ENCODE results near the gene TNFSF4.

TNFSF4 gene

GRCh38 chr1:173210283-173210682 lies 3.2 kb upstream of the TNFSF4 start:
- no peak for DNase-seq

DNA sequence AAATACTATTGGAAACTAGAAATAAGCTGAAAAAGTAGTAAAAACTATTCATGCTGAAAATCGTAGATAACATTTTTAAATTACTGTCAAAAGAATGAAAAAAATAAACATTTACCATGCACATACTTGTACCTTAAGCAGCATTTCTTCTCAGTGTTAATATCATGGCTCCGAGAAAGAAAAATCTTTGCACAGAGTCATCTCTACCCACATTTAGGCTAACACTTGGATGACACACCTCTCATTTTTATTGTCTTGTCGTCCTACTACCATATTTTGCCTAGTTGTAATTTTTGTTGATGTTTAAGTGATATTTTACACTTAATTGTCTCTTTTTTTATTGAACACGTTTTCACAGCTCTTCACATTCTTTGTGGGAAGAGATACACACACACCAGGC lies 1.7 kb upstream of the TNFSF4 start:
- DNase-seq, result no peak

- DNase-seq, result no peak
These were observed 1.0 kb upstream of the TNFSF4 start for GRCh38 chr1:173208146-173208545.

DNA sequence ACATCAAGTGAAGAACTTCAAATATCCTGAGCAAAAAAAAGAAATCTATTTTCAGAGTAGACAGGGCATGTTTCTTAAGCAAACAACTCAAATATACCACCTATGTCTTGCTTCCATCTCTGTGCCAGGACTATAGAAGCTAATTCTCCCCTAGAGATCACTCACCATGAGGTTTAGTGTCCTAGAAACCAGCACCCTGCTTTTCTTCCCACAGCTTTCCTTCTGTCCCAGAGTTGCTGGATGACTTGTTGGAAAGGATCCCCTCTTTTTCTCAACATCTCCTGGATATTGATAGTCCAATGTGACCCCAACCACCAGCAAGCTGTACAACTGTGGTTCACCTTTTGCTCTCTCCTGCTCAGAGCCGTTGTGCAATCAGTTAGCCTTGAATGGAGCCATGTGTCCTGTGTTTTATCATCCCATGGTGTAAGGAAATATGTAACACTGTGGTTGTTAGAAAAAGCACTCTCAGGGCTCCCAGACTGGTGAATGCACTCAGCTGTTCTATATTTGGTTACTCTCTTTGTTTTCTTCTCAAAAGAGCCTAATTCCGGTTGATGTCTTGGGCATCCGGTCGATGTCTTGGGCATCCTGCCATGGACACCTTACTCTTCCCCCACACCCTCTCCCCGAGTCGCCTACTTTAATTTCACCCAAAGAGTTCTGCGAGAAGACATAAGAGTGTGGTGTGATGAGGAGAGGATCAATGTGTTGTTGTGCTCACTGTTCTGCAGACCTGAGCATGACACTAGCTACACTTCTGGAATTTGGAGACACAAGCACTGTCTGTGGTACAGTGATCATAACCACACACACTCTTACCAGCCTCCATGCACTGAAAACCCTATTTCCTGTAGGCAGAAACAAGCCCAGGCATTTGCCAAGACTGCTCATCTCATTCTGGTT lies 1.7 kb downstream of the TNFSF4 start:
- no peak for DNase-seq

- no peak for DNase-seq
These were observed 2.4 kb downstream of the TNFSF4 start for GRCh38 chr1:173204693-173205092.

- no peak for DNase-seq
These were observed 4.5 kb downstream of the TNFSF4 start for GRCh38 chr1:173202424-173203145.

DNA sequence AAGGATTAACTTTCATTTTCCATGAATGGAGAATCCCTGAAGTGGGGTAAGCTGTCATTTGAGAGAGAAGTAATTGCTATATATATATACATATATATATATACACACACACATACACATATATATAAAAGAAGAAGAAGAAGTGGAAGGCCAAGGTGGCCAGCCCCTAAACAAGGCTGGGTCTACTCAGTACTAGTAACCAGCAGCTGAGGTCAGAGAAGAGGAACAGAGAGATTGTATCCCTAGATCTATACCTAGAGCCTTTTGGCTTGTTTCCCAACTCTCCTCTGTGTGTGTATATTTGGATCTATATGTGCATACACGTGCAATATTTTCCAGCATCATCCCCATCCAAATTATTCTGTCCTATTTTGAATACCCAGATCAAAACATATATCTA lies 5.2 kb downstream of the TNFSF4 start:
- DNase-seq, result no peak

GRCh38 chr1:173195596-173196088 lies 11.5 kb downstream of the TNFSF4 start:
- peak; percentile 83 for DNase-seq

GRCh38 chr1:173193639-173194038 lies 13.5 kb downstream of the TNFSF4 start:
- DNase-seq, result no peak

DNA sequence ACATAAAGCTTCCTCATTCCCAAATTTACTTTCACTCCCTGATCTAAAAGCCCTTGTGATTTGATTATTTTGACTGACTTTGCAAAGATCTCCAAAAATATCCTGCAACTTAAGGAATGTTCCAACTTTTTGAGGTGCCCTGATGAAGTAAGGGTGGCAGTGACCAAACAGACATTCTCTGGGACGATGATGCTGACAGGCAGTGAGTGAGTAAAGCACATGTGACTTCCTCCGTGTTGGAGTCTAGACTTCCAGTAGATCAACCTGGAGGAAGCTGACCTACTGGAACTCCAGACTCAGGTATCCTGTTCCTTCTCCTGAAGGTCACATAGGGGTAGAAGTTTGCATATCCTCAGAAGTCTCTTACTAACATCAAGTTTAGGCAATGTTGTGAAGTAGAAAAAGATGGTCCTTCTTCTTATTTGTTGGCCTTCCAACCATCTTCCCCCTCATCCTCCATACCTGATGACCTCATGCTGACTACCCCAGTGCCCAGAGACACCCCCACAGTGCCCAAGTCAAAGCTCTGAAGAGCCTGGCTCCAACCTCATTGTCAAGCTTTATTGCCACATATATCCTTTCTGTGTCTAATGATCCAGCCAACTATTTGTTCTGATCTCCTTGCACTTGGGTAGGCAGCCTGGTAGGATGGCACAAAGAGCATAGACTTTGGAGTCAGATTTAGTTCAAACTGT lies 16.0 kb downstream of the TNFSF4 start:
- DNase-seq, result no peak

DNA sequence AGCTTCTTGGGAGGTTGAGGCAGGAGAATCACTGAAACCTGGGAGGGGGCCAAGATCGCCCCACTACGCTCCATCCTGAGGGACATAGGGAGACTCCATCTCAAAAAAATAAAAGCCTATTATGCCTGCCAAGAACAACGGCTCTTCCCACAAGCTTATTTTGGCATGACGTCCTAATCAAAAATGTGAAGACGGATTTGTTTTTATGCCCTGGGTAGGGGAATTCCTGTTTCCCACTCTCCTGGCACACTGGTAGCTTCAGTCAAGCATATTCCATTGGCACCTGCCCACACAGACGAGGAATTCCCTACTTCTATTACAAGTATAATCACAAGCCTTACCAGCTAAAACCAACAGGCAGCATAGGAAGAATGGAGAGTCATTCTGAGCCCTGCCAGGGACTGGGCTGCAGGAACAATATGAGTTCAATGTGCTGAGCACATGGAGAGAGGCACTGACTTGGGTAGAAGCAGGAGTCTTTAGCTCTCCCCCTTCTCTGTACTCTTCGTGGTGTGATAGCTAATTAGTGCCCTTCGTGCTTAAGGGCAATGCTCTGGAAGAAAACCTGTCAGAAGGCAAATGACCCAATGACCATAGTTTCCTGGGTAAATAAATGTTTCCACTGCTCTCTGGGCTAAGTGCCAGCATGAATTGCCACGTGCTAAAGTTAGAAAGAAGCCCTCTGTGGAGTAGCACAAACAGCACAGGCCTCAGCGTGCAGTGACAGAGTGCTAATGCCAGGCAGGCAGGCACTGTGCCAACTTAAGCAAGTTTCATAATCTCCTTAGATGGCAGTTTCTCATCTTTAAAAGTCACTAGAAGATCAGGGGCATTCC lies 16.8 kb downstream of the TNFSF4 start:
- DNase-seq, result no peak

- no peak for DNase-seq
These were observed 19.4 kb downstream of the TNFSF4 start for GRCh38 chr1:173187671-173188237.

GRCh38 chr1:173181791-173182190 lies 25.3 kb downstream of the TNFSF4 start:
- DNase-seq, result no peak

DNA sequence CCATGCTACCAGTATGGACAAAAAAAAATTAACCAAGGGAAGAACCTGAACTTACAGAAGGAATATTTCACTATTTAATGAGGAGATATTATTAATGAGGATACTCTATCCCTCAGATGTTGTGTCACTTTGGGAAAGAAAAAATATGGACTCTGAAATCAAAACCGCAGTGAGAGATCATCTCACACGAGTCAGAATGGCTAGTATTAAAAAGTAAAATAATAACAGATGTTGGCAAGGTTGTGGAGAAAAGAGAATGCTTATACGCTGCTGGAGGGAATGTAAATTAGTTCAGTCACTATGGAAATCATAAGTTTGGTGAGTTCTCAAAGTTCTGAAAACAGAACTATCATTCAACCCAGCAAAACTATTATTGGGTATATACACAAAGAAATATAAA lies 30.9 kb downstream of the TNFSF4 start:
- DNase-seq, result no peak

DNA sequence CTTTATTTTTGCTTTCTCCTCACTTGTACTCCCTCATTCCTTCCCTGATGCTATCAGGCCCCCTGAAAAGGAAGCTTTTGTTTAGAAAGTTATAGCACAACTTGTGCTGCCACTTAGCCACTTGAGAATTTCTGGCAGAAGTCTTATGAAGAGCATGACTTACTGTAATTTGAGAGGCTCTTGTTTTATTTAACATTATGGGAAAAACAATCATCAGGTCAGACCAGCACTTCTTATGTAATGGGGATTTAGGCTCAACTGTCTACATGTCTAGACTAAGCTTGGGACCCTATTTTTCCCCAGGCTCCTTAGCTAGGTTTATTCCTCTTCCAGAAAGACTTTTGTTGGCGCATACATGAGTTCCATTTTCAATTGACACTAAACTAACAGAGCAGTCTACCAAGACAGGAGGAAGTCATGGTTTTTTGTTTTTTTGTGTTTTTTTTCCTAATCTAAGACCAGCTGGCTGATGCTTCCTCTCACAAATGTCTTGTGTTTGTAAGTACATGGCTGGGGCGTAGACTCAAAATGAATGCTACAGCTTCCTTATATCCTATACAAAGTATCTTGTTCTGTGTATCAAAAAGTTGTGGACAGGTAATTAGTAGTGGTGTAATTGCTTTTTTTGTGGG lies 31.5 kb downstream of the TNFSF4 start:
- DNase-seq, result no peak

DNA sequence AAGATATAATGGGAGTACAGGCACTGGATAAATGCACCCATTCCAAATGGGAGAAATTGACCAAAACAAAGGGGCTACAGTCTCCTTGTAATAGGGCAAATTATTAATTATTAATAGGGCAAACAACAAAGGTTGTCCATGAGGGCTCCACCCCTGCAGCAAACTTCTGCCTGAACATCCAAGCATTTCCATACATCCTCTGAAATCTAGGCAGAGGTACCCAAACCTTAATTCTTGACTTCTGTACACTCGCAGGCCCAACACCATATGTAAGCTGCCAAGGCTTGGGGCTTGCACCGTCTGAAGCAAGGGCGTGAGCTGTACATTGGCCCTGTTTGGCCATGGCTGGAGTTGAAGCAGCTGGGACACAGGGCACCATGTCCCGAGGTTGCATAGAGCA lies 33.7 kb downstream of the TNFSF4 start:
- no peak for DNase-seq

GRCh38 chr1:173171152-173171551 lies 36.0 kb downstream of the TNFSF4 start:
- no peak for DNase-seq

DNA sequence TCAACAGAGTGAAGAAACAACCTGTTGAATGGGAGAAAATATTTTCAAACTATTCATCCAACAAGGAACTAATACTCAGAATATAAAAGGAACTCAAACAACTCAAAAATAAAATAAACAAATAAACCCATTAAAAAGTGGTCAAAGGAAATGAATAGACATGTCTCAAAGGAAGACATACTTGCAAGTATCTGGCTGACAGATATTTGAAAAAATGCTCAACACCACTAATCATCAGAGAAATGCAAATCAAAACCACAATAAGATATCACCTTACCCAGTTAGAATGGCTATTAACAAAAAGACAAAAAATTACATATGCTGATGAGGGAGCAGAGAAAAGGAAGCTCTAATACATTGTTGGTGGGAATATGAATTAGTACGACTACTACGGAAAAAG lies 38.2 kb downstream of the TNFSF4 start:
- DNase-seq, result no peak

- no peak for DNase-seq
These were observed 42.4 kb downstream of the TNFSF4 start for GRCh38 chr1:173164686-173165085.

GRCh38 chr1:173164178-173164577 lies 43.0 kb downstream of the TNFSF4 start:
- no peak for DNase-seq

DNA sequence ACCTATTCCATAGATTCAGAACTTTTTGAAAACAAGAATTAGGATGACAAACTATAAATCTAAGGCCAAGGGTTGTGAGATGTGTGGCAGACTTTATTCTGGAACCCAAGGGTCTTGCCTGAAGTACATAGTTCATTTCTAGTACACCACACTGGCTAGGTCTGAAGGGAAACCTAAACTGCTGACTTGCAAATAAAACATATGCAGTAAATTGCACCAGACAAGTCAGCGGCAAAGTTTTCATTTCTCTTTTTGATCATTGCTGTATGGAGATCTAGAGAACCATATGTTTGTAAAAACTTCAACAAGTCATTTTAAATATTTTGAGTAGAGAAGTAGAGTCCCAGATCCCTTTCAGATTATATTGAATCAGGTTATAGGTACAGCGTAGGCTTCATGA lies 43.9 kb downstream of the TNFSF4 start:
- no peak for DNase-seq

DNA sequence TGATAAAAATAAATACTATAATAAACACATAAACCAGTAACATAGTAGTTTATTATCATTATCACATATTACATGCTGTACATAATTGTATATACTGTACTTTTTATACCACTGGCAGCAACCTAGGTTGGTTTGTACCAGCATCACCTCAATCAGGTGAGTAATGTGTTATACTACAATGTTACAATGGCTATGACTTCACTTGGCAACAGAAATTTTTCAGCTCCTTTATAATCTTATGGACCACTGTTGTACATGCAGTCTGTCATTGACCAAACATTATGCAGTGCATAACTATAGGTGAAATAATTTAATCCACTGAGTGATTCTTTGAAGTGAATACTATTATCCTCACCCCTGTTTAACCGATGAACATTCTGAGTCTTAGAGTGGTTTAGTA lies 44.5 kb downstream of the TNFSF4 start:
- DNase-seq, result no peak

Data from stimulated activated CD8-positive, alpha-beta memory T cell treated with anti-CD3 and anti-CD28 coated beads, Interleukin-4, amount 100 ng/mL, for 48 hours (primary cell).